CD4-positive, alpha-beta T cell (primary cell): ENCODE results near the gene PTPRM. TPM values are rescaled to one million over a fixed set of nuclear protein-coding genes. Genes with fewer than 3 reads are reported as not detected.

Experiments used
- ATAC-seq: fragments of 200-7000 bp; cut with Tn5 transposase; one replicate; pipeline ENCODE4 v1.10.0; 2022; ENCODE audit warnings: mild to moderate bottlenecking; ENCODE audit not compliant: poor library complexity
- CTCF ChIA-PET: fragments of 350-600 bp; sonication (Branson Sonifier 250); formaldehyde crosslinking; loops from one replicate; lab custom pipeline; 2021; ENCODE audit warnings: antibody characterized with exemption, inconsistent platforms; lab: Charles Lee
- POLR2A ChIA-PET: fragments of 350-600 bp; sonication (Branson Sonifier 250); formaldehyde crosslinking; loops from one replicate; lab custom pipeline; 2021; ENCODE audit warnings: antibody characterized with exemption, inconsistent platforms; lab: Charles Lee
- DNase-seq, 14 experiments: peaks; one replicate each; pipeline ENCODE4 v3.0.0-alpha.2; 2013 to 2020; ENCODE audit warnings: mixed read lengths in 2 of 14
- H3K27ac ChIP-seq, 2 donors: one replicate each; pipeline versions ENCODE4 v1.5.1 to v1.7.0; 2013; ENCODE audit warnings: low read length in 2 of 2, low read depth in 1 of 2, mild to moderate bottlenecking in 1 of 2
- H3K27me3 ChIP-seq, 2 experiments: 1 replicate in 1 of 2; 2 replicates in 1 of 2; pipeline versions ENCODE4 v1.6.1 to v1.7.0; 2013; ENCODE audit warnings: low read length in 2 of 2, control low read depth in 1 of 2, mild to moderate bottlenecking in 1 of 2, moderate library complexity in 1 of 2; ENCODE audit not compliant: insufficient read depth in 2 of 2, control insufficient read depth in 1 of 2
- H3K36me3 ChIP-seq: one replicate; pipeline ENCODE4 v1.6.1; 2013; ENCODE audit warnings: low read length, control low read depth; ENCODE audit not compliant: insufficient read depth
- H3K4me1 ChIP-seq: one replicate; pipeline ENCODE4 v1.6.1; 2013; ENCODE audit warnings: low read length, control low read depth; ENCODE audit not compliant: insufficient read depth
- H3K4me3 ChIP-seq: one replicate; pipeline ENCODE4 v1.5.1; 2013; ENCODE audit warnings: mild to moderate bottlenecking, low read length, moderate library complexity
- H3K9me3 ChIP-seq, 2 experiments: 1 replicate in 1 of 2; 2 replicates in 1 of 2; pipeline versions ENCODE4 v1.6.1 to v1.7.0; 2013; ENCODE audit warnings: low read length in 2 of 2, mild to moderate bottlenecking in 2 of 2, control low read depth in 1 of 2, moderate library complexity in 1 of 2; ENCODE audit not compliant: control insufficient read depth in 1 of 2, insufficient read depth in 1 of 2
- H3K27ac Mint-ChIP-seq: one replicate; pipeline ENCODE4 v1.8.0; 2020; ENCODE audit warnings: mixed read lengths
- H3K27me3 Mint-ChIP-seq: one replicate; pipeline ENCODE4 v1.8.0; 2021; ENCODE audit warnings: mixed read lengths
- H3K36me3 Mint-ChIP-seq: one replicate; pipeline ENCODE4 v1.8.0; 2021; ENCODE audit warnings: low read depth, mixed read lengths
- H3K4me1 Mint-ChIP-seq: one replicate; pipeline ENCODE4 v1.8.0; 2021; ENCODE audit warnings: low read depth, mixed read lengths
- H3K4me3 Mint-ChIP-seq: one replicate; pipeline ENCODE4 v1.8.0; 2020; ENCODE audit warnings: mild to moderate bottlenecking, mixed read lengths
- H3K9me3 Mint-ChIP-seq: one replicate; pipeline ENCODE4 v1.8.0; 2020; ENCODE audit warnings: mixed read lengths
- CTCF ChIP-seq: fragments of 200-600 bp; IDR thresholded peaks from one replicate; pipeline ENCODE4 v1.8.0; 2022; ENCODE audit warnings: antibody characterized with exemption, mild to moderate bottlenecking
- intact Hi-C, 2 experiments: fragments of 100-400 bp; cut with DNase I in 1 of 2; cut with micrococcal nuclease in 1 of 2; formaldehyde crosslinking; loops; one replicate each; pipeline versions ENCODE4 v1.15.1 to v1.9.0; 2023 to 2025; cut with DNase I, micrococcal nuclease
- total RNA-seq, 174 experiments: library from RNA in 2 of 174; stranded (reverse) in 2 of 174; gene quantifications; one replicate each; pipeline ENCODE4 v1.2.3 and lab custom pipeline; 2021 to 2026

Gene PTPRM
- total RNA-seq, 2 experiments from 2014 or later, result 21.7 to 21.9 TPM

- ChIA-PET POLR2A (interaction anchor here (0.8 kb wide), 1 partner anchor 101 kb away, joined by 3 read pairs; no protein-coding TSS in a partner anchor), CTCF (no interaction called here)
- Histone ChIP-seq H3K27ac (no peak overlapping the region), H3K36me3 (no peaks in the 10 kb centered on the region), H3K27me3 (no peaks in the 10 kb centered on the region), H3K4me1 (no peaks in the 10 kb centered on the region), H3K4me3 (no peak overlapping the region), H3K9me3 (peaks cover 6 to 23% of the 10 kb centered on the region in 2 experiments)
- TF ChIP-seq CTCF, result no peak
- peaks cover 8% of the 10 kb centered on the region for H3K36me3 Mint-ChIP-seq
- intact Hi-C loops, result no loop called here
- peaks cover 4% of the 10 kb centered on the region for H3K27me3 Mint-ChIP-seq
- H3K9me3 Mint-ChIP-seq, result peaks cover 28% of the 10 kb centered on the region
- ATAC-seq (no peak), DNase-seq (no peak)
- H3K4me3 Mint-ChIP-seq, result no peak overlapping the region
- no peak overlapping the region for H3K27ac Mint-ChIP-seq
- no peaks in the 10 kb centered on the region for H3K4me1 Mint-ChIP-seq
Observed at GRCh38 chr18:8413189-8413588, 846.1 kb downstream of the PTPRM start.

- no peak for TF ChIP-seq CTCF
- peaks cover 4% of the 10 kb centered on the region for H3K27me3 Mint-ChIP-seq
- Histone ChIP-seq H3K4me1 (no peaks in the 10 kb centered on the region), H3K36me3 (no peaks in the 10 kb centered on the region), H3K27me3 (no peaks in the 10 kb centered on the region), H3K9me3 (peaks cover 6 to 22% of the 10 kb centered on the region in 2 experiments), H3K27ac (no peak overlapping the region), H3K4me3 (no peak overlapping the region)
- ChIA-PET POLR2A (no interaction called here), CTCF (no interaction called here)
- no peak overlapping the region for H3K4me3 Mint-ChIP-seq
- peaks cover 8% of the 10 kb centered on the region for H3K36me3 Mint-ChIP-seq
- DNase-seq, result no peak
- H3K27ac Mint-ChIP-seq, result no peak overlapping the region
- ATAC-seq, result no peak
- intact Hi-C loops, result no loop called here
- no peaks in the 10 kb centered on the region for H3K4me1 Mint-ChIP-seq
- H3K9me3 Mint-ChIP-seq, result peaks cover 28% of the 10 kb centered on the region
Observed at GRCh38 chr18:8413751-8414150, 846.6 kb downstream of the PTPRM start.

GRCh38 chr18:8416212-8417019 lies 849.3 kb downstream of the PTPRM start:
- no peak overlapping the region for H3K4me3 Mint-ChIP-seq
- intact Hi-C loops, result no loop called here
- no peaks in the 10 kb centered on the region for H3K4me1 Mint-ChIP-seq
- Histone ChIP-seq H3K4me1 (no peaks in the 10 kb centered on the region), H3K4me3 (no peak overlapping the region), H3K36me3 (no peaks in the 10 kb centered on the region), H3K27me3 (no peaks in the 10 kb centered on the region), H3K27ac (no peak overlapping the region), H3K9me3 (peaks cover 2 to 16% of the 10 kb centered on the region in 2 experiments)
- ATAC-seq (no peak), DNase-seq (no peak)
- H3K27me3 Mint-ChIP-seq, result peaks cover 4% of the 10 kb centered on the region
- CTCF ChIA-PET, result no interaction called here
- no peaks in the 10 kb centered on the region for H3K36me3 Mint-ChIP-seq
- no peak for TF ChIP-seq CTCF
- peaks cover 15% of the 10 kb centered on the region for H3K9me3 Mint-ChIP-seq
- H3K27ac Mint-ChIP-seq, result no peak overlapping the region
- POLR2A ChIA-PET, result no interaction called here
